Liver (tissue), 9 donors: Measurements from ENCODE around the gene ANXA8L1. TPM values are rescaled to one million over a fixed set of nuclear protein-coding genes. Genes with fewer than 3 reads are reported as not detected.
A peak's percentile ranks its signal among the peaks of the same experiment; 100 is the strongest.
"Not testable (repeated sequence)": the region's sequence is repeated elsewhere in the genome, so short reads cannot be mapped to it uniquely, and the experiment has no call there.

Source experiments
- DNase-seq: peaks from one replicate; pipeline ENCODE4 v3.0.0-alpha.2; 2017; ENCODE audit warnings: low spot score
- H3K27ac ChIP-seq, 2 donors: one replicate each; pipeline ENCODE4 v1.7.0; 2013; ENCODE audit warnings: inconsistent platforms in 2 of 2, low read length in 2 of 2, control low read depth in 1 of 2, low read depth in 1 of 2, mild to moderate bottlenecking in 1 of 2
- H3K27me3 ChIP-seq, 4 donors: one replicate each; pipeline versions ENCODE4 v1.6.1 to v1.7.0; 2013; ENCODE audit warnings: low read length in 3 of 4, inconsistent platforms in 1 of 4, mild to moderate bottlenecking in 1 of 4, moderate library complexity in 1 of 4; ENCODE audit not compliant: control insufficient read depth in 4 of 4, insufficient read depth in 4 of 4
- H3K36me3 ChIP-seq, 4 donors: one replicate each; pipeline versions ENCODE4 v1.6.1 to v1.7.0; 2013; ENCODE audit warnings: low read length in 3 of 4, mild to moderate bottlenecking in 3 of 4, low read depth in 1 of 4, moderate library complexity in 1 of 4; ENCODE audit not compliant: control insufficient read depth in 4 of 4, insufficient read depth in 3 of 4
- H3K4me1 ChIP-seq, 4 donors: one replicate each; pipeline versions ENCODE4 v1.6.1 to v1.7.0; 2013; ENCODE audit warnings: low read length in 3 of 4, mild to moderate bottlenecking in 3 of 4, moderate library complexity in 1 of 4; ENCODE audit not compliant: control insufficient read depth in 4 of 4, insufficient read depth in 4 of 4
- H3K4me3 ChIP-seq, 3 donors: one replicate each; pipeline versions ENCODE4 v1.6.1 to v1.7.0; 2013; ENCODE audit warnings: low read length in 3 of 3, control low read depth in 1 of 3, low read depth in 1 of 3, mild to moderate bottlenecking in 1 of 3
- H3K9ac ChIP-seq, 2 donors: one replicate each; pipeline ENCODE4 v1.7.0; 2013; ENCODE audit warnings: low read length in 2 of 2, mild to moderate bottlenecking in 2 of 2, moderate library complexity in 2 of 2, control low read depth in 1 of 2, low read depth in 1 of 2
- H3K9me3 ChIP-seq, 4 donors: one replicate each; pipeline versions ENCODE4 v1.6.1 to v1.7.0; 2013; ENCODE audit warnings: low read length in 3 of 4; ENCODE audit not compliant: control insufficient read depth in 4 of 4
- HNF4A ChIP-seq, 2 donors: conservative IDR thresholded peaks; 2 replicates each; pipeline ENCODE4 v1.6.1; 2016; ENCODE audit warnings: antibody characterized with exemption in 2 of 2, mild to moderate bottlenecking in 2 of 2
- RAD21 ChIP-seq, 2 donors: IDR thresholded peaks; 2 replicates each; pipeline ENCODE4 v1.6.1; 2016; ENCODE audit warnings: antibody characterized with exemption in 2 of 2, mild to moderate bottlenecking in 2 of 2
- WGBS: extraction: QIAGEN DNeasy Blood & Tissue Kit; methylation state at CpG from one replicate; pipeline ENCODE4 v1.1.7; 2013; 5-methylcytosine and 5-hydroxymethylcytosine counted together
- polyA plus RNA-seq, 2 donors: library from polyadenylated mRNA; stranded (reverse) in 1 of 2; unstranded in 1 of 2; fragments of 200-250 nt in 1 of 2; fragments of >200 nt in 1 of 2; fragmentation: Nextera tagmentation in 1 of 2; extraction: Ambion mirVana in 1 of 2; gene quantifications; one replicate each; pipeline versions ENCODE4 v1.2.1 to v1.2.3, GENCODE V29; 2013 to 2015
- total RNA-seq, 2 donors: library from RNA; depleted of rRNA; stranded (reverse); fragments of >200 nt; gene quantifications; one replicate each; pipeline ENCODE4 v1.2.3, GENCODE V29; 2014
- donor health status: healthy.
- donor health status: healthy.
- donor health status: healthy.
- donor health status: healthy.
- donor health status: healthy.

Gene ANXA8L1
- total and polyA plus RNA-seq, 4 donors, result 0.09 to 3.0 (median 0.64) TPM

GRCh38 chr10:46387309-46387902 is 11.8 kb downstream of the ANXA8L1 start:
- H3K9ac ChIP-seq, DNase-seq, H3K27me3 ChIP-seq, H3K4me3 ChIP-seq, H3K4me1 ChIP-seq, H3K27ac ChIP-seq, H3K36me3 ChIP-seq, H3K9me3 ChIP-seq: not testable (repeated sequence)
- no CpG with 5 or more reads among the region's 11 CpGs for WGBS

GRCh38 chr10:46391422-46391821 is 15.8 kb downstream of the ANXA8L1 start:
- WGBS, result 92% methylated on average over 3 of the region's 6 CpGs
- not testable (repeated sequence) for DNase-seq, H3K4me3 ChIP-seq, H3K27me3 ChIP-seq, H3K36me3 ChIP-seq, H3K27ac ChIP-seq, H3K9me3 ChIP-seq, H3K9ac ChIP-seq, H3K4me1 ChIP-seq

DNA sequence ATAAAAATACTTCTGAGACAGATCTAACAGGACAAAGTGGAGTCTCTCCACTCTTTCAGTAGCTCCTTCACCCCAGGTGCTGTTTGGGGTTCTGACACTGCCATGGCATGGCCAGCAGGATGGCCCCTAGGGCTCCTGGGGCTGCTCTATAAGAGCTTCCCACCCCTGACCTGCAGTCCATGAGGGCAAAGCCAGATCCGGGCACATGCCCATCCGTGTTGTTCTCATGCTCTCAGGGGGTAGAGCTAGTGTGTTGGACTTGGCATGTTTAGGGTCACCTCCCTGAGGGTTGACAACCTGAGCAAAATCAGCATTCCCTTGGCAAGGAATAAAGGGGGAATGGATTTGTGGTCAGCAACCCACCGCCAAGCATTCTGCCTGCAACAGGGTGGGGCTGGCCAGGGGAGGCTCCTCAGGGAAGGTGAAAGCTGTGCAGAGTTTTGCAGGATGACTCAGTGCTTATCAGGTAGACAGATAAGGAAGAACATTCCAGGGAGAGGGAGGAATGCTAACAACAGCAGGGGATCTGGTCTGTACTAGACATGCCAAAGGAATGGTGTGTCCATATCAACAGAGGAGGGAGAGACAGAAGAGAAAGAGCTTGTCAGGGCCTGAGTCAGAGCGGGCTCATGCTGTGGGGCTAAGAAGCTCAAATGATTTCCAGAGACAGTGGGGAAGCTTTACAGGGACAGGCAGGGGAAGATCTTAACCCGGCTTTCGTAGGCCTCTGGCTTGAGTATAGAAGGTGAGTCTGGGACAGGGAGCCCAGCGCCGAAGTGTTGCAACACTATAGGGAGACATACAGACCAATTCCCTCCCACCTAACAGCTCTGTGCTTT is 21.1 kb downstream of the ANXA8L1 start:
- not testable (repeated sequence) for H3K27ac ChIP-seq, H3K9ac ChIP-seq, DNase-seq, H3K4me1 ChIP-seq, H3K4me3 ChIP-seq, H3K36me3 ChIP-seq, H3K9me3 ChIP-seq, H3K27me3 ChIP-seq
- 88% methylated on average over 8 of the region's 8 CpGs for WGBS
- TF ChIP-seq HNF4A (conservative IDR thresholded peaks at IDR 0.05), result peak in 1 of 2 donors; percentile 7

DNA sequence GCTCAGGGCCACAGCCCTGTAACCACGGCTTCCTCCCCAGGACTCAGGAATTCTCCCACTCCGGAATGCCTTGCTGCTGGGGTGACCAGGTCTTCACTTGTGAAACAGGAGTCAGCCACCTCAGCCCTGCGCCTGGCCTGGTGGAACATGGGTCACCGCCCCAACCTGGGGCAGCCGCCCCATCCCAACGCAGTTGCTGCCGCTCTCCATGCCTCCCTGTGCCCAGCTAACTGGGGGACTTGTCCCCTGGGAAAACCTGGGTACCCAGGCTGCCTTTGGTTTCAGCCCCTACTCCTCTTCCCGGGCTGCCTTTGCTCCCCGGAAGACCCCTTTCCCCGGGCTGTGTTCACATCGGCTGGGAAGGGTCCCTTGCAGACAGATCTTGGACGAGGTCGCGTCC is 22.2 kb downstream of the ANXA8L1 start:
- not testable (repeated sequence) for H3K4me1 ChIP-seq, H3K9ac ChIP-seq, H3K9me3 ChIP-seq, H3K4me3 ChIP-seq, H3K27ac ChIP-seq, H3K27me3 ChIP-seq, DNase-seq, H3K36me3 ChIP-seq
- 47% methylated on average over 13 of the region's 14 CpGs for WGBS

- H3K4me3 ChIP-seq, H3K4me1 ChIP-seq, H3K9ac ChIP-seq, H3K36me3 ChIP-seq, H3K27ac ChIP-seq, DNase-seq, H3K27me3 ChIP-seq, H3K9me3 ChIP-seq: not testable (repeated sequence)
- TF ChIP-seq RAD21 (IDR thresholded peaks at IDR 0.05), result peak in 1 of 2 donors; percentile 4
- 6% methylated on average over 11 of the region's 35 CpGs for WGBS
Measured at GRCh38 chr10:46398212-46398886, 22.8 kb downstream of the ANXA8L1 start.

DNA sequence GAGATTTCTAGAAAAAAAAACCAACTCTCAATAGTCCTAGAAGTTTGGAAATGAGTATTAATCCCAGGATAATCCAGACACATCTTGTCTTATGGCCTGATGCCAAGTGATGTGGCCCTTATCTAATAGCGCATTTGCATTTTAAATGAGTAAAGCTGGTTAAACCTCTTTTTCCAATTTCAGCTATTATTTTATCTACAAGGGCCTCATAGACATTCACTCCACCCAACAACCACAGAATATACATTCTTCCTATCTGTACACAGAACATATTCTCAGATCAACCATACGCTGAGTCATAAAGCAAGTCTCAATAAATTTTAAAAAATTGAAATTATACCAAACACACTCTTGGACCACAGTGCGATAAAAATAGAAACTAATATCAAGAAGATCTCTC is 34.0 kb downstream of the ANXA8L1 start:
- H3K27ac ChIP-seq, DNase-seq, H3K9me3 ChIP-seq, H3K27me3 ChIP-seq, H3K36me3 ChIP-seq, H3K4me3 ChIP-seq, H3K4me1 ChIP-seq, H3K9ac ChIP-seq: not testable (repeated sequence)
- WGBS, result 97% methylated on average over 3 of the region's 3 CpGs

DNA sequence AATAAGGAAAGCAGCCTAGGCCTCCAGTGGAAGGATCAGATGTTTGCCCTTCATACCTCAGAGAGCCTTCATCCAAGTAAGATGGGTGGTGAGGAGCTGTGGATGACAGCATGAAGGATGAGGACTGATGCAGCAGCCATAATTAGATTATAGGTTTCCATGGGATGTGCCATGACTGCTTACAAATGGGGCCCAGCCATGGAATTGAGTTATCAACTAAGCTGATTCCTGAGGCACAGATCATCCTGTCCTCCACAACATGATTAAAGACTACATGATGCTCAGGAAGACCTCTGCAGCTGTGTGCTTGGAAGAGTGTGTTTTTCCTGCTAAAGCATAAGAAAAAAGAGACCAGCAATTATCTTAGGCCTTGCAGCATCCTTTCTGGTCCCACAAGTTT is 35.5 kb downstream of the ANXA8L1 start:
- H3K27me3 ChIP-seq, H3K4me3 ChIP-seq, DNase-seq, H3K9ac ChIP-seq, H3K9me3 ChIP-seq, H3K36me3 ChIP-seq, H3K4me1 ChIP-seq, H3K27ac ChIP-seq: not testable (repeated sequence)

DNA sequence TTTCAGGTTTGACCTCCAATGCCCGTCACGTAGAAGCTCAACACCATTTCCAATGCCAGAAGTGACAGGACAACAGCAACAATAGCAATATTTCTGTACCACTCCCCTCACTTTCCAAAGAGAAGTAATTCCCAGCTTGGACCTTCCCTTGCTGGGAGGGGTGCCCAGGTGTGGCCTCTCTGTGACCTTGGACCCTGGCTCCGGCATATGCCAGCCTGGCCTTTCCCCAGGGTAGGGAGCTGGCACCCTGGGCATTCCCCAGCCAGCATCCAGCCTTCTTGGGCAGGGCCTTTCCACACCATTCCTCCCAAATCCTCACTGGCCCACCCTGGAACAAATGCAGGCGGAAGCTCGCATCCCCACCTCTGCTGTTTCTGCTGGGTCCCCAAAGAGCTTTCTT is 37.1 kb downstream of the ANXA8L1 start:
- not testable (repeated sequence) for H3K36me3 ChIP-seq, H3K4me3 ChIP-seq, H3K27me3 ChIP-seq, H3K27ac ChIP-seq, H3K4me1 ChIP-seq, H3K9me3 ChIP-seq, DNase-seq, H3K9ac ChIP-seq
- no CpG with 5 or more reads among the region's 5 CpGs for WGBS
